ENCODE measurements around the gene ADAM8. TPM values are rescaled to one million over a fixed set of nuclear protein-coding genes. Genes with fewer than 3 reads are reported as not detected.

ADAM8 gene
- total and polyA plus RNA-seq, 12 donors, result 0.61 to 7.7 (median 3.8) TPM

GRCh38 chr10:133214468-133215410, 61.9 kb downstream of the ADAM8 start:
- Histone ChIP-seq H3K36me3 (replicated peaks in 1 of 2) (no peaks in the 10 kb centered on the region), H3K27me3 (no peaks in the 10 kb centered on the region), H3K9me3 (replicated peaks in 1 of 3) (no peaks in the 10 kb centered on the region), H3K27ac (no peak overlapping the region), H3K4me3 (no peak overlapping the region), H3K4me1 (replicated peaks in 1 of 2) (no peaks in the 10 kb centered on the region)
- WGBS, 4 donors, result 73 to 93% (median 81%) methylated on average over 5 to 28 of the region's 28 CpGs
- DNase-seq, result no peak
- intact Hi-C loops (cut with DNase I), result no loop called here
- no peak for TF ChIP-seq POLR2A (IDR thresholded peaks at IDR 0.05)
- TF ChIP-seq, protein P1, sequence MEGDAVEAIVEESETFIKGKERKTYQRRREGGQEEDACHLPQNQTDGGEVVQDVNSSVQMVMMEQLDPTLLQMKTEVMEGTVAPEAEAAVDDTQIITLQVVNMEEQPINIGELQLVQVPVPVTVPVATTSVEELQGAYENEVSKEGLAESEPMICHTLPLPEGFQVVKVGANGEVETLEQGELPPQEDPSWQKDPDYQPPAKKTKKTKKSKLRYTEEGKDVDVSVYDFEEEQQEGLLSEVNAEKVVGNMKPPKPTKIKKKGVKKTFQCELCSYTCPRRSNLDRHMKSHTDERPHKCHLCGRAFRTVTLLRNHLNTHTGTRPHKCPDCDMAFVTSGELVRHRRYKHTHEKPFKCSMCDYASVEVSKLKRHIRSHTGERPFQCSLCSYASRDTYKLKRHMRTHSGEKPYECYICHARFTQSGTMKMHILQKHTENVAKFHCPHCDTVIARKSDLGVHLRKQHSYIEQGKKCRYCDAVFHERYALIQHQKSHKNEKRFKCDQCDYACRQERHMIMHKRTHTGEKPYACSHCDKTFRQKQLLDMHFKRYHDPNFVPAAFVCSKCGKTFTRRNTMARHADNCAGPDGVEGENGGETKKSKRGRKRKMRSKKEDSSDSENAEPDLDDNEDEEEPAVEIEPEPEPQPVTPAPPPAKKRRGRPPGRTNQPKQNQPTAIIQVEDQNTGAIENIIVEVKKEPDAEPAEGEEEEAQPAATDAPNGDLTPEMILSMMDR (IDR thresholded peaks at IDR 0.05), result no peak

DNA sequence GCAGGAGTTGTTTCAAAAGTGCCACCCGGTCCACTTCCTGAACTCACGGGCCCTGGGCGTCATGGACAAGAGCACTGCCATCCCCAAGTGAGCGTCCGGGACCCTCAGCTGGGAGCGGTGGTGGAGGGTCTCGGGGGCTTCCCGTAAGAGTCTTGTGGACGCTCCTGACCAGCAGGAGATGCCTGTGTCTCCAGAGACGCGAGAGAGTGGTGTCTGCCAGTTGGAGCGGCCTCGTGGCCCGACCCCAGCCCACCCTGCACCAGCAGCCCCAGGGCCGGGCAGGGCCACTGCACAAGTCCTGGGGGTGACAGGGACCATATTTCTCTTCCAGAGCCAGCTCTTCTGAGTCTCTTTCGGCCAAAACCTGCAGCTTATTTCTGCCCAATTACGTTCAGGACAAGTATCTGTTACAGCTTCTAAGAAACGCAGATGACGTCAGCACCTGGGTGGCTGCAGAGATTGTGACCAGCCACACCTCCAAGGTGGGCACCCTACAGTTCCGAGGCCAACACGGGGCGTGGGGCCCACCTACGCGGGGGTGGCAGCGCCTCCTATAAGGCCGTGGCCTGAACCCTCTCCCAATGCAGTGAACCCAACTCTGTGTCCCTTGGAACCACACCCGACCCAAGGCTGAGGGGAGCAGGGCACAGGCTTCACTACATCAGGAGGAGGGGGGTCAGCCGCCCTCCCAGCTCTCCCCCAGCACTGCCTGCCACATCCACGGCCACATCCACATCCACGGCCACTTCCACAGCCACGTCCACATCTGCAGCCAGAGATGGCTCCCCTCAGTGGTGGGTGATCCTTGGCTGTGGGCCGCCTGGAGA, 62.8 kb downstream of the ADAM8 start:
- TF ChIP-seq, protein P1 (IDR thresholded peaks at IDR 0.05), result no peak
- no peak for TF ChIP-seq POLR2A (IDR thresholded peaks at IDR 0.05)
- Histone ChIP-seq H3K4me3 (no peak overlapping the region), H3K27ac (no peak overlapping the region), H3K4me1 (replicated peaks in 1 of 2) (no peaks in the 10 kb centered on the region), H3K27me3 (no peaks in the 10 kb centered on the region), H3K9me3 (replicated peaks in 1 of 3) (no peaks in the 10 kb centered on the region), H3K36me3 (replicated peaks in 1 of 2) (no peaks in the 10 kb centered on the region)
- WGBS, 4 donors, result 86 to 89% (median 88%) methylated on average over 21 to 32 of the region's 32 CpGs
- no peak for DNase-seq
- intact Hi-C loops (cut with DNase I), result no loop called here

- no peak for DNase-seq
- TF ChIP-seq POLR2A (IDR thresholded peaks at IDR 0.05), result no peak
- TF ChIP-seq, protein P1 (IDR thresholded peaks at IDR 0.05), result no peak
- intact Hi-C loops (cut with DNase I), result no loop called here
Measured at GRCh38 chr10:133212853-133213494, 63.7 kb downstream of the ADAM8 start.

More at GRCh38 chr10:133212853-133213494, 63.7 kb downstream of the ADAM8 start:
- WGBS, 4 donors, result 87 to 94% (median 89%) methylated on average over 8 to 20 of the region's 20 CpGs
- no peak overlapping the region for H3K4me3 ChIP-seq
- H3K4me1 ChIP-seq (replicated peaks in 1 of 2), result no peaks in the 10 kb centered on the region
- no peaks in the 10 kb centered on the region for H3K27me3 ChIP-seq
- H3K9me3 ChIP-seq (replicated peaks in 1 of 3), result no peaks in the 10 kb centered on the region
- H3K27ac ChIP-seq, result no peak overlapping the region
- no peaks in the 10 kb centered on the region for H3K36me3 ChIP-seq (replicated peaks in 1 of 2)

MicroRNAs encoded within 50 kb of the gene (microRNA counts, 767-probe panel; counts per million panel counts)
- 0 counts per million in 2 donors for microRNA hsa-miR-202-3p

Small RNA genes lying within 50 kb of the gene (microRNA-seq; reads per million reads assigned to microRNA genes)
- 980 to 3,193 (median 1,463) reads per million in 3 donors for gene MIR202

Other genes starting within 250 kb of the ADAM8 start
- gene ADGRA1, start 188.9 kb downstream of the ADAM8 start, total RNA-seq, result 1 to 10 TPM in 3 of 9 donors, under 1 TPM in 4, not detected in 2; 0.06 to 6.8 (median 0.33) TPM
- gene ADGRA1, start 188.9 kb downstream of the ADAM8 start, polyA plus RNA-seq, result 1 to 10 TPM; 2.2 to 8.2 (median 4.5) TPM
- gene KNDC1, start 116.6 kb downstream of the ADAM8 start, total RNA-seq, result 10 to 100 TPM in 8 of 9 donors, 1 to 10 TPM in 1; 9.7 to 93.4 (median 40.7) TPM
- gene KNDC1, start 116.6 kb downstream of the ADAM8 start, polyA plus RNA-seq, result 10 to 100 TPM in 2 of 3 donors, 1 to 10 TPM in 1; 1.0 to 53.2 (median 19.2) TPM
- under 1 TPM in 1 of 9 donors, not detected in 8; 0.19 TPM for gene UTF1, start 46.7 kb downstream of the ADAM8 start, total RNA-seq
- gene UTF1, start 46.7 kb downstream of the ADAM8 start, polyA plus RNA-seq, result under 1 TPM in 1 of 3 donors, not detected in 2; 0.24 TPM
- 1 to 10 TPM in 6 of 9 donors, under 1 TPM in 3; 0.06 to 3.0 (median 1.3) TPM for gene VENTX, start 39.0 kb downstream of the ADAM8 start, total RNA-seq
- gene VENTX, start 39.0 kb downstream of the ADAM8 start, polyA plus RNA-seq, result 1 to 10 TPM in 2 of 3 donors, under 1 TPM in 1; 0.26 to 4.4 (median 1.7) TPM
- gene TUBGCP2, start 32.0 kb upstream of the ADAM8 start, total RNA-seq, result 10 to 100 TPM; 30.9 to 77.8 (median 61.1) TPM
- 100 to 1,000 TPM in 2 of 3 donors, 10 to 100 TPM in 1; 54.1 to 234 (median 145) TPM for gene TUBGCP2, start 32.0 kb upstream of the ADAM8 start, polyA plus RNA-seq
- gene ZNF511, start 32.0 kb upstream of the ADAM8 start, total RNA-seq, result 10 to 100 TPM; 19.6 to 45.4 (median 38.3) TPM
- 100 to 1,000 TPM in 2 of 3 donors, 10 to 100 TPM in 1; 20.0 to 146 (median 102) TPM for gene ZNF511, start 32.0 kb upstream of the ADAM8 start, polyA plus RNA-seq
- 10 to 100 TPM in 2 of 9 donors, 1 to 10 TPM in 2, under 1 TPM in 1, not detected in 4; 0.55 to 21.5 (median 7.0) TPM for gene CALY, start 60.0 kb upstream of the ADAM8 start, total RNA-seq
- gene CALY, start 60.0 kb upstream of the ADAM8 start, polyA plus RNA-seq, result 10 to 100 TPM in 2 of 3 donors, 1 to 10 TPM in 1; 6.0 to 30.7 (median 18.3) TPM
- gene PRAP1, start 70.5 kb upstream of the ADAM8 start, total RNA-seq, result under 1 TPM in 1 of 9 donors, not detected in 8; 0.46 TPM
- gene PRAP1, start 70.5 kb upstream of the ADAM8 start, polyA plus RNA-seq, result under 1 TPM in 2 of 3 donors, not detected in 1; 0.44 to 0.88 TPM
- gene FUOM, start 81.2 kb upstream of the ADAM8 start, total RNA-seq, result 10 to 100 TPM in 7 of 9 donors, 1 to 10 TPM in 2; 6.2 to 47.9 (median 14.0) TPM
- gene FUOM, start 81.2 kb upstream of the ADAM8 start, polyA plus RNA-seq, result 10 to 100 TPM in 2 of 3 donors, 1 to 10 TPM in 1; 4.8 to 35.7 (median 22.6) TPM
- 100 to 1,000 TPM; 133 to 280 (median 146) TPM for gene ECHS1, start 96.5 kb upstream of the ADAM8 start, total RNA-seq
- gene ECHS1, start 96.5 kb upstream of the ADAM8 start, polyA plus RNA-seq, result 100 to 1,000 TPM in 2 of 3 donors, 10 to 100 TPM in 1; 74.4 to 126 (median 126) TPM
- gene PAOX, start 102.4 kb upstream of the ADAM8 start, total RNA-seq, result 10 to 100 TPM in 3 of 9 donors, 1 to 10 TPM in 6; 2.3 to 34.4 (median 7.1) TPM
- gene PAOX, start 102.4 kb upstream of the ADAM8 start, polyA plus RNA-seq, result 10 to 100 TPM in 1 of 3 donors, 1 to 10 TPM in 2; 1.0 to 10.6 (median 5.5) TPM
- 10 to 100 TPM; 24.0 to 68.6 (median 45.7) TPM for gene MTG1, start 117.3 kb upstream of the ADAM8 start, total RNA-seq
- 100 to 1,000 TPM in 1 of 3 donors, 10 to 100 TPM in 2; 44.1 to 118 (median 88.1) TPM for gene MTG1, start 117.3 kb upstream of the ADAM8 start, polyA plus RNA-seq
- gene SPRN, start 147.8 kb upstream of the ADAM8 start, total RNA-seq, result 1 to 10 TPM in 1 of 9 donors, under 1 TPM in 5, not detected in 3; 0.10 to 1.2 (median 0.44) TPM
- 1 to 10 TPM in 1 of 3 donors, under 1 TPM in 2; 0.54 to 1.8 (median 0.60) TPM for gene SPRN, start 147.8 kb upstream of the ADAM8 start, polyA plus RNA-seq
- 1 to 10 TPM in 6 of 9 donors, under 1 TPM in 3; 0.42 to 5.5 (median 2.2) TPM for gene SCART1, start 177.1 kb upstream of the ADAM8 start, total RNA-seq
- 1 to 10 TPM in 2 of 3 donors, under 1 TPM in 1; 0.42 to 2.7 (median 1.4) TPM for gene SCART1, start 177.1 kb upstream of the ADAM8 start, polyA plus RNA-seq